Right lobe of liver (tissue), 6 donors: ENCODE measurements around the gene SH3BP2. TPM values are rescaled to one million over a fixed set of nuclear protein-coding genes. Genes with fewer than 3 reads are reported as not detected.
A peak's percentile ranks its signal among the peaks of the same experiment; 100 is the strongest.

Source experiments
- ATAC-seq, 4 donors: fragments of 200-7000 bp; cut with Tn5 transposase; one replicate each; pipeline ENCODE4 v1.9.1; 2020; ENCODE audit warnings: mild to moderate bottlenecking in 4 of 4, moderate library complexity in 4 of 4
- DNase-seq, 3 donors: peaks; one replicate each; pipeline ENCODE4 v3.0.0-alpha.2; 2020
- H3K27ac ChIP-seq, 3 donors: fragments of 200-600 bp; one replicate each; pipeline ENCODE4 v1.8.0; 2022
- H3K27me3 ChIP-seq, 2 donors: fragments of 200-600 bp; one replicate each; pipeline ENCODE4 v1.8.0; 2022
- H3K36me3 ChIP-seq, 4 donors: fragments of 200-600 bp; sonication (generic) in 1 of 4; one replicate each; pipeline versions ENCODE4 v1.5.1 to v1.8.0; 2017 to 2022; ENCODE audit warnings: control low read depth in 1 of 4
- H3K4me1 ChIP-seq, 4 donors: fragments of 200-600 bp; sonication (generic) in 1 of 4; one replicate each; pipeline versions ENCODE4 v1.5.1 to v1.8.0; 2017 to 2022; ENCODE audit warnings: control low read depth in 1 of 4
- H3K4me3 ChIP-seq, 3 donors: fragments of 200-600 bp; one replicate each; pipeline ENCODE4 v1.8.0; 2022
- H3K9me3 ChIP-seq, 4 donors: fragments of 200-600 bp; sonication (generic) in 1 of 4; one replicate each; pipeline versions ENCODE4 v1.5.1 to v1.8.0; 2017 to 2022; ENCODE audit warnings: control low read depth in 1 of 4
- CTCF ChIP-seq, 4 donors: fragments of 200-600 bp in 3 of 4; fragments of 450-650 bp in 1 of 4; IDR thresholded peaks; one replicate each; pipeline versions ENCODE4 v1.5.1 to v1.8.0; 2016 to 2022; ENCODE audit warnings: antibody characterized with exemption in 4 of 4, mild to moderate bottlenecking in 2 of 4
- POLR2A ChIP-seq: fragments of 450-650 bp; IDR thresholded peaks from one replicate; pipeline ENCODE4 v1.6.1; 2017; ENCODE audit warnings: antibody characterized with exemption, mild to moderate bottlenecking
- WGBS: methylation state at CpG from one replicate; pipeline ENCODE4 v1.1.6; 2018; ENCODE audit warnings: low coverage, low lambda C conversion rate; ENCODE audit not compliant: insufficient coverage; ENCODE audit errors: missing lambda C conversion rate; 5-methylcytosine and 5-hydroxymethylcytosine counted together
- intact Hi-C, 2 donors: fragments of 100-400 bp; cut with DNase I; formaldehyde crosslinking; loops; one replicate each; pipeline versions ENCODE4 v1.11.2 to v1.14.1; 2022
- long read RNA-seq: library from polyadenylated mRNA; unstranded; transcript quantifications from one replicate; pipeline ENCODE4 v2.0.0, GENCODE V29; 2019
- total RNA-seq, 6 experiments: library from RNA; depleted of rRNA in 2 of 6; stranded (reverse); fragments of >200 nt in 2 of 6; fragmentation: NEBNext Ultra II Directional in 3 of 6; extraction: Animal tissue kit (Norgen Biotek cat#: 25700) in 3 of 6; gene quantifications; one replicate each; pipeline versions ENCODE4 v1.1.0 to v1.2.4, GENCODE V29; 2016 to 2023
- donor health status: DM: no; HTN: yes; CAD: no.
- donor health status: DM: no; HTN: no; CAD: no.
- donor health status: DM: no; HTN: no; CAD: no.
- donor health status: DM: no; HTN: yes; CAD: no.
- donor health status: DM: no; HTN: yes; CAD: no.

The SH3BP2 gene
- total RNA-seq, result 10 to 100 TPM; 34.9 to 51.8 (median 40.7) TPM
- long read RNA-seq, partial matches to known transcripts, result 1 of 2 reads
- long read RNA-seq, other reads (novel, unspliced or antisense), result 1 of 2 reads

GRCh38 chr4:2792711-2793585, at the start of gene SH3BP2:
SH3BP2 (plus strand) TSS chr4:2793085; CDS start chr4:2820618, 27,533 bp downstream.
- peak; percentile 94 to 96 (median 94) for DNase-seq
- Histone ChIP-seq H3K4me3 (peak within 1 kb of the TSS; percentile 72 to 83 (median 75)), H3K4me1 (peaks cover 0 to 71% (median 43%) of the 10 kb centered on the region in 4 donors), H3K27ac (peak within 1 kb of the TSS; percentile 85 to 90 (median 85)), H3K9me3 (no peaks in the 10 kb centered on the region), H3K36me3 (peaks cover 0 to 2% (median 0%) of the 10 kb centered on the region in 4 donors), H3K27me3 (no peaks in the 10 kb centered on the region)
- ATAC-seq, result peak; percentile 55 to 67 (median 60)
- intact Hi-C loops, result no loop called here
- TF ChIP-seq CTCF (IDR thresholded peaks at IDR 0.05), result no peak
- TF ChIP-seq POLR2A, result peak; percentile 75
- under 1% methylated on average over 18 of the region's 104 CpGs for WGBS

- TF ChIP-seq POLR2A (no peak), CTCF (IDR thresholded peaks at IDR 0.05) (no peak)
- ATAC-seq (no peak), DNase-seq (peak in 1 of 3 donors; percentile 39)
- H3K9me3 ChIP-seq, result no peaks in the 10 kb centered on the region
- intact Hi-C loops, result no loop called here
- no peaks in the 10 kb centered on the region for H3K4me1 ChIP-seq
- peaks cover 2 to 51% (median 27%) of the 10 kb centered on the region in 4 donors for H3K36me3 ChIP-seq
- H3K27ac ChIP-seq, result no peak overlapping the region
- no peaks in the 10 kb centered on the region for H3K27me3 ChIP-seq
- 95% methylated on average over 5 of the region's 21 CpGs for WGBS
- no peak overlapping the region for H3K4me3 ChIP-seq
These were observed 49.1 kb upstream of the SH3BP2 start for GRCh38 chr4:2743518-2744445.

- 85% methylated on average over 8 of the region's 28 CpGs for WGBS
- intact Hi-C loops, result no loop called here
- peak in 1 of 3 donors; percentile 43 for DNase-seq
- no peak for ATAC-seq
- Histone ChIP-seq H3K36me3 (peaks cover 2 to 51% (median 27%) of the 10 kb centered on the region in 4 donors), H3K9me3 (no peaks in the 10 kb centered on the region), H3K4me1 (no peaks in the 10 kb centered on the region), H3K4me3 (no peak overlapping the region), H3K27me3 (no peaks in the 10 kb centered on the region), H3K27ac (no peak overlapping the region)
- TF ChIP-seq POLR2A (no peak), CTCF (IDR thresholded peaks at IDR 0.05) (no peak)
These were observed 48.2 kb upstream of the SH3BP2 start for GRCh38 chr4:2744576-2745270.

- Histone ChIP-seq H3K36me3 (peaks cover 2 to 51% (median 27%) of the 10 kb centered on the region in 4 donors), H3K27me3 (no peaks in the 10 kb centered on the region), H3K4me3 (no peak overlapping the region), H3K27ac (peak overlapping the region in 1 of 3 donors; percentile 69), H3K4me1 (no peaks in the 10 kb centered on the region), H3K9me3 (no peaks in the 10 kb centered on the region)
- WGBS, result 89% methylated on average over 5 of the region's 5 CpGs
- TF ChIP-seq CTCF (IDR thresholded peaks at IDR 0.05) (no peak), POLR2A (no peak)
- ATAC-seq (no peak), DNase-seq (peak in 1 of 3 donors; percentile 16)
- intact Hi-C loops, result no loop called here
These were observed 47.4 kb upstream of the SH3BP2 start for GRCh38 chr4:2745516-2745915.
